Left lung (tissue), 10 donors: ENCODE results near the gene ASPHD2. TPM values are rescaled to one million over a fixed set of nuclear protein-coding genes. Genes with fewer than 3 reads are reported as not detected.
A peak's percentile ranks its signal among the peaks of the same experiment; 100 is the strongest.

Experiments
- ATAC-seq: fragments of 200-7000 bp; cut with Tn5 transposase; one replicate; pipeline ENCODE4 v1.9.1; 2020; ENCODE audit warnings: moderate library complexity
- DNase-seq, 4 donors: peaks; one replicate each; pipeline ENCODE4 v3.0.0-alpha.2; 2013 to 2020
- H3K27ac ChIP-seq, 2 donors: fragments of 200-600 bp; sonication (generic) in 1 of 2; one replicate each; pipeline versions ENCODE4 v1.5.0 to v1.8.0; 2020 to 2021
- H3K27me3 ChIP-seq, 2 donors: fragments of 200-600 bp; sonication (generic) in 1 of 2; one replicate each; pipeline versions ENCODE4 v1.5.0 to v1.8.0; 2020 to 2021
- H3K36me3 ChIP-seq, 2 donors: fragments of 200-600 bp; sonication (generic) in 1 of 2; one replicate each; pipeline versions ENCODE4 v1.5.0 to v1.8.0; 2020 to 2021
- H3K4me1 ChIP-seq, 2 donors: fragments of 200-600 bp; one replicate each; pipeline ENCODE4 v1.8.0; 2021
- H3K4me3 ChIP-seq, 2 donors: fragments of 200-600 bp; sonication (generic) in 1 of 2; one replicate each; pipeline versions ENCODE4 v1.5.0 to v1.8.0; 2020 to 2021; ENCODE audit warnings: mild to moderate bottlenecking in 1 of 2
- H3K9me3 ChIP-seq, 2 donors: fragments of 200-600 bp; sonication (generic) in 1 of 2; one replicate each; pipeline versions ENCODE4 v1.5.0 to v1.8.0; 2020 to 2021
- CTCF ChIP-seq, 2 donors: fragments of 200-600 bp; sonication (generic) in 1 of 2; IDR thresholded peaks; one replicate each; pipeline versions ENCODE4 v1.5.0 to v1.8.0; 2021; ENCODE audit warnings: antibody characterized with exemption in 2 of 2
- intact Hi-C, 2 donors: fragments of 100-400 bp; cut with DNase I; formaldehyde crosslinking; loops; one replicate each; pipeline versions ENCODE4 v1.11.2 to v1.14.2; 2022
- polyA plus RNA-seq, 6 donors: library from polyadenylated mRNA; unstranded; fragments of 120-200 nt; gene quantifications; one replicate each; pipeline ENCODE4 v1.2.1, GENCODE V29; 2013; ENCODE audit not compliant: insufficient read length in 6 of 6
- total RNA-seq, 2 donors: library from RNA; stranded (reverse); fragmentation: NEBNext Ultra II Directional; extraction: Animal tissue kit (Norgen Biotek cat#: 25700); gene quantifications; one replicate each; pipeline ENCODE4 v1.2.1, GENCODE V29; 2021
- donor health status: DM: no; HTN: yes; CAD: no.
- donor health status: DM: no; HTN: no; CAD: no.

The ASPHD2 gene
- total and polyA plus RNA-seq, 8 donors, result 0.38 to 2.1 (median 0.60) TPM

GRCh38 chr22:26394777-26395176 is 34.3 kb upstream of the ASPHD2 start:
- H3K27ac ChIP-seq, result no peak overlapping the region
- H3K36me3 ChIP-seq, result no peaks in the 10 kb centered on the region
- intact Hi-C loops, result loop anchor here in 1 of 2 donors (10.0 kb wide), 1 partner anchor 70 kb away; no protein-coding TSS in a partner anchor
- H3K9me3 ChIP-seq, result no peaks in the 10 kb centered on the region
- H3K27me3 ChIP-seq, result peaks cover 0 to 23% of the 10 kb centered on the region in 2 donors
- no peaks in the 10 kb centered on the region for H3K4me1 ChIP-seq
- no peak overlapping the region for H3K4me3 ChIP-seq
- no peak for TF ChIP-seq CTCF (IDR thresholded peaks at IDR 0.05)
- ATAC-seq, result no peak
- peak in 1 of 4 donors; percentile 7 for DNase-seq

- Histone ChIP-seq H3K9me3 (no peaks in the 10 kb centered on the region), H3K27me3 (peaks cover 0 to 23% of the 10 kb centered on the region in 2 donors), H3K36me3 (no peaks in the 10 kb centered on the region), H3K4me3 (no peak overlapping the region), H3K4me1 (no peaks in the 10 kb centered on the region), H3K27ac (no peak overlapping the region)
- intact Hi-C loops, result loop anchor here in 1 of 2 donors (10.0 kb wide), 1 partner anchor 69 kb away; no protein-coding TSS in a partner anchor
- DNase-seq, result no peak
- ATAC-seq, result no peak
- no peak for TF ChIP-seq CTCF (IDR thresholded peaks at IDR 0.05)
Measured at GRCh38 chr22:26395926-26396325, 33.1 kb upstream of the ASPHD2 start.

- Histone ChIP-seq H3K27ac (no peak overlapping the region), H3K4me3 (no peak overlapping the region), H3K4me1 (no peaks in the 10 kb centered on the region), H3K27me3 (peaks cover 0 to 21% of the 10 kb centered on the region in 2 donors), H3K9me3 (no peaks in the 10 kb centered on the region), H3K36me3 (no peaks in the 10 kb centered on the region)
- intact Hi-C loops, result loop anchor here in 1 of 2 donors (10.0 kb wide), 1 partner anchor 66 kb away; no protein-coding TSS in a partner anchor
- ATAC-seq, result peak; percentile 90
- peak; percentile 3 to 77 (median 40) for DNase-seq
- TF ChIP-seq CTCF (IDR thresholded peaks at IDR 0.05), result peak; percentile 57 to 70
Measured at GRCh38 chr22:26398741-26399153, 30.3 kb upstream of the ASPHD2 start.

GRCh38 chr22:26399289-26399688 is 29.8 kb upstream of the ASPHD2 start:
- Histone ChIP-seq H3K27me3 (peaks cover 0 to 16% of the 10 kb centered on the region in 2 donors), H3K4me3 (no peak overlapping the region), H3K27ac (no peak overlapping the region), H3K36me3 (no peaks in the 10 kb centered on the region), H3K4me1 (no peaks in the 10 kb centered on the region), H3K9me3 (no peaks in the 10 kb centered on the region)
- intact Hi-C loops, result loop anchor here in 1 of 2 donors (10.0 kb wide), 1 partner anchor 66 kb away; no protein-coding TSS in a partner anchor
- DNase-seq, result no peak
- TF ChIP-seq CTCF (IDR thresholded peaks at IDR 0.05), result no peak
- no peak for ATAC-seq

- ATAC-seq (no peak), DNase-seq (no peak)
- intact Hi-C loops, result no loop called here
- H3K4me1 ChIP-seq, result peaks cover 0 to 10% of the 10 kb centered on the region in 2 donors
- H3K9me3 ChIP-seq, result no peaks in the 10 kb centered on the region
- peaks cover 0 to 24% of the 10 kb centered on the region in 2 donors for H3K27me3 ChIP-seq
- H3K4me3 ChIP-seq, result no peak overlapping the region
- TF ChIP-seq CTCF (IDR thresholded peaks at IDR 0.05), result no peak
- no peaks in the 10 kb centered on the region for H3K36me3 ChIP-seq
- no peak overlapping the region for H3K27ac ChIP-seq
Measured at GRCh38 chr22:26401726-26402125, 27.3 kb upstream of the ASPHD2 start.
